ENCODE measurements around the gene DRD2. TPM values are rescaled to one million over a fixed set of nuclear protein-coding genes. Genes with fewer than 3 reads are reported as not detected.
"Not testable (repeated sequence)": the region's sequence is repeated elsewhere in the genome, so short reads cannot be mapped to it uniquely, and the experiment has no call there.

The DRD2 gene
- polyA plus RNA-seq (2012; ENCODE audit: missing spikeins): not detected

- DNase-seq (ENCODE audit: insufficient read length) (no peak), FAIRE-seq (no peak)
- TF ChIP-seq POLR2AphosphoS5 (IDR thresholded peaks at IDR 0.05; ENCODE audit: low read depth, low read length) (no peak), TAF1 (IDR thresholded peaks at IDR 0.05; ENCODE audit: borderline replicate concordance, low read depth, low read length) (no peak), POLR2A (IDR thresholded peaks at IDR 0.05; ENCODE audit: low read depth, low read length) (no peak)
Observed at GRCh38 chr11:113475160-113475761, at the start of gene DRD2. Gene DRD2 (minus strand): TSS chr11:113475398. CDS start chr11:113424651, 50,747 bp downstream.

DNA sequence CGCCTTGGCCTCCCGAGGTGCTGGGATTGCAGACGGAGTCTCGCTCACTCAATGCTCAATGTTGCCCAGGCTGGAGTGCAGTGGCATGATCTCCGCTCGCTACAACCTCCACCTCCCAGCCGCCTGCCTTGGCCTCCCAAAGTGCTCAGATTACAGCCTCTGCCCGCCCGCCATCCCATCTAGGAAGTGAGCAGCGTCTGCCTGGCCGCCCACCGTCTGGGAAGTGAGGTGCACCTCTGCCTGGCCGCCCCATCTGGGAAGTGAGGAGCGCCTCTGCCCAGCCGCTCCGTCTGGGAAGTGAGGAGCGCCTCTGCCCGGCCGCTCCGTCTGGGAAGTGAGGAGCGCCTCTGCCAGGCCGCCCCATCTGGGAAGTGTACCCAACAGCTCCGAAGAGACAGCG lies 48.7 kb upstream of the DRD2 start:
- DNase-seq (ENCODE audit: insufficient read length): not testable (repeated sequence)

GRCh38 chr11:113521737-113522517 lies 46.7 kb upstream of the DRD2 start:
- no peak for DNase-seq (ENCODE audit: insufficient read length)
- TF ChIP-seq POLR2AphosphoS5 (IDR thresholded peaks at IDR 0.05; ENCODE audit: low read depth, low read length) (no peak), POLR2A (IDR thresholded peaks at IDR 0.05; ENCODE audit: low read depth, low read length) (no peak), TAF1 (IDR thresholded peaks at IDR 0.05; ENCODE audit: borderline replicate concordance, low read depth, low read length) (no peak)
- FAIRE-seq: no peak

More for the DNA sequence above, 48.7 kb upstream of the DRD2 start:
- FAIRE-seq: not testable (repeated sequence)

- DNase-seq (ENCODE audit: insufficient read length): no peak
- TF ChIP-seq POLR2A (IDR thresholded peaks at IDR 0.05; ENCODE audit: low read depth, low read length) (no peak), TAF1 (IDR thresholded peaks at IDR 0.05; ENCODE audit: borderline replicate concordance, low read depth, low read length) (no peak)
Observed at GRCh38 chr11:113519989-113520613, 44.9 kb upstream of the DRD2 start.

DNA sequence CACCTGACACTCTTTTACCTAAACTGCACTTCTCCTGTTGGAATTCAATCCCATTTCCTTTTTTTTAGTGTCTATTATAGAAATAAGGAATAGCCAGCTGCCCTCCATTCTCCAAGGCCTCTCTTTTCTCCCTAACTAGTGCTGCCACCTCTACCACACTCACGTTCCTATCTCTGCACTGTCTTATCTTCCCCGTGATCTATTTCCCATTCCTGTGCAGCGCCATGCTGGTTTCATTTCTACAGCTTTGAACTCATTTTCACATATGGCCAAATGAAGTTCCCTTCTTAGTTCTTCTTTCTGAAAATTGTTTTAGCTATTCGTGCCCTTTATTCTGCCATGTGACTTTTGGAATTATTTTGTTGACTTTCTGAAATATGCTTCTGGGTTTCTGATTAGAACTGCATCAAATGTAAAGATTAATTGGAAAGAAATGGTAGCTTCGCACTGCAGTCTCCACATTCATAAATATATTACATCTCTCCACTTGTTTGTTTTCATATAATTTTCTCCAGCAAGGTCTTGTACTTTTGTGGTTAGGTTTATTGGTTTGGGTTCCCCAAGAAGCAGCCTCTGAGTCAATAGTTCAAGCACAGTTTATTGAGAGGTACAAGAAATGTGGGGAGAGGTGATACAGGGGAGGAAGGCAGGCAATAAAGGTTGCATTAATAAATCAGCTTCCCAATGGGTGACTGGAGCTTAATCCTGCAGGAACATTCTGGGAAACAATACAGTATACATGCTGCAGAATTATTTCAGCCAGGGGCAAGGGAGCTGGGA lies 43.7 kb upstream of the DRD2 start:
- FAIRE-seq (no peak), DNase-seq (ENCODE audit: insufficient read length) (no peak)
- TF ChIP-seq POLR2A (IDR thresholded peaks at IDR 0.05; ENCODE audit: low read depth, low read length) (no peak), POLR2AphosphoS5 (IDR thresholded peaks at IDR 0.05; ENCODE audit: low read depth, low read length) (no peak), TAF1 (IDR thresholded peaks at IDR 0.05; ENCODE audit: borderline replicate concordance, low read depth, low read length) (no peak)

More at GRCh38 chr11:113519989-113520613, 44.9 kb upstream of the DRD2 start:
- FAIRE-seq: no peak

- FAIRE-seq (no peak), DNase-seq (ENCODE audit: insufficient read length) (no peak)
- no peak for TF ChIP-seq POLR2AphosphoS5 (IDR thresholded peaks at IDR 0.05; ENCODE audit: low read depth, low read length)
- TF ChIP-seq TAF1 (IDR thresholded peaks at IDR 0.05; ENCODE audit: borderline replicate concordance, low read depth, low read length): no peak
- TF ChIP-seq POLR2A (IDR thresholded peaks at IDR 0.05; ENCODE audit: low read depth, low read length): no peak
Observed at GRCh38 chr11:113517361-113517760, 42.2 kb upstream of the DRD2 start.

- no peak for TF ChIP-seq POLR2AphosphoS5 (IDR thresholded peaks at IDR 0.05; ENCODE audit: low read depth, low read length)
- no peak for TF ChIP-seq POLR2A (IDR thresholded peaks at IDR 0.05; ENCODE audit: low read depth, low read length)
- no peak for TF ChIP-seq TAF1 (IDR thresholded peaks at IDR 0.05; ENCODE audit: borderline replicate concordance, low read depth, low read length)
- DNase-seq (ENCODE audit: insufficient read length) (no peak), FAIRE-seq (no peak)
Observed at GRCh38 chr11:113514856-113515255, 39.7 kb upstream of the DRD2 start.

DNA sequence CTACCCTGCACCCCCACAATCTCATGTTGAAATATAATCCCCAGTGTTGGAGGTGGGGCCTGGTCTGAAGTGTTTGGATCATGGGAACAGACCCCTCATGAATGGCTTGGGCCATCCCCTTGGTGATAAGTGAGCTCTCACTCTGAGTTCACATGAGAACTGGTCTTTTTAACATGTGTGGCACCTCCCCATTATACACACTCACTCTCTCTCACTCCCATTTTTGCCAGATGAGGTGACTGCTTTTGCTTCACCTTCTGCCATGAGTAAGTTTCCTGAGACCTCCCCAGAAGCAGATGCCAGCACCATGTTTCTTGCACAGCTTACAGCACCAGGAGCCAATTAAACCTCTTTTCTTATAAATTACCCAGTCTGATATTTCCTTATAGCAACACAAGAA lies 32.1 kb upstream of the DRD2 start:
- FAIRE-seq: no peak
- TF ChIP-seq POLR2AphosphoS5 (IDR thresholded peaks at IDR 0.05; ENCODE audit: low read depth, low read length): no peak
- TF ChIP-seq POLR2A (IDR thresholded peaks at IDR 0.05; ENCODE audit: low read depth, low read length): no peak
- TF ChIP-seq TAF1 (IDR thresholded peaks at IDR 0.05; ENCODE audit: borderline replicate concordance, low read depth, low read length): no peak
- DNase-seq (ENCODE audit: insufficient read length): no peak

DNA sequence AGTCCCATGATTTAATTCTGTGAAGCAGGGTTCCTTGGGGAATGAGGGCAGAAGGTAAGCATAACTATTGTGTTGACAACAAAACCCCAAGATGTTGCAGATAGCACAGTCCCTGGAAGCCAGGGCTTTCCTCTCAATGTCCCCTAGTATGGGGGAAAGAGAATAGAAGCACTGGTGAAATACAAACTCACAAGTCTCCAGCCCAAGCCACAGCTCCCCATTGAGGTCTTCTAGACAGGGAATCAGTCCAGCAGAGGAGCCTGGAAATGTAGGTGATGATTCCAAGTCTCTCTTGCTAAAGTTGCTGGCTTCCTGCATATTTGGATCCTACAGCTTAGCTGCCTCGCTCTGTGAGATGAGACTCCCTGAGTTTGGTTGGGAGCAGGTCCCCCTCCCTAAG lies 31.7 kb upstream of the DRD2 start:
- FAIRE-seq: no peak
- no peak for DNase-seq (ENCODE audit: insufficient read length)

GRCh38 chr11:113506461-113506860 lies 31.3 kb upstream of the DRD2 start:
- no peak for DNase-seq (ENCODE audit: insufficient read length)
- TF ChIP-seq POLR2A (IDR thresholded peaks at IDR 0.05; ENCODE audit: low read depth, low read length) (no peak), POLR2AphosphoS5 (IDR thresholded peaks at IDR 0.05; ENCODE audit: low read depth, low read length) (no peak), TAF1 (IDR thresholded peaks at IDR 0.05; ENCODE audit: borderline replicate concordance, low read depth, low read length) (no peak)
- no peak for FAIRE-seq

More for the DNA sequence above, 31.7 kb upstream of the DRD2 start:
- TF ChIP-seq POLR2AphosphoS5 (IDR thresholded peaks at IDR 0.05; ENCODE audit: low read depth, low read length): no peak
- no peak for TF ChIP-seq TAF1 (IDR thresholded peaks at IDR 0.05; ENCODE audit: borderline replicate concordance, low read depth, low read length)
- no peak for TF ChIP-seq POLR2A (IDR thresholded peaks at IDR 0.05; ENCODE audit: low read depth, low read length)

Data from GM12892 (cell line).